Caco-2 (cell line): ENCODE results near the gene LAMC1. TPM values are rescaled to one million over a fixed set of nuclear protein-coding genes. Genes with fewer than 3 reads are reported as not detected.

Experiments
- BruUV-seq: library from RNA; stranded (reverse); fragments of 400-500 nt; replicated peaks from 2 replicates; lab custom pipeline; 2021; lab: Mats Ljungman, UMichigan
- CTCF ChIA-PET: fragments of 300-600 bp; sonication (Branson Sonifier 250); formaldehyde crosslinking; loops from one replicate; lab custom pipeline; 2022; ENCODE audit warnings: antibody characterized with exemption; lab: Charles Lee
- POLR2A ChIA-PET: fragments of 300-600 bp; sonication (Branson Sonifier 250); formaldehyde crosslinking; loops from one replicate; lab custom pipeline; 2022; ENCODE audit warnings: antibody characterized with exemption; lab: Charles Lee
- DNase-seq, 2 experiments: peaks; one replicate each; pipeline versions ENCODE4 v3.0.0 to v3.0.0-alpha.2; 2020 to 2022
- H3K27me3 ChIP-seq: replicated peaks from 2 replicates; pipeline ENCODE4 v1.6.0; 2011; ENCODE audit warnings: low read length; ENCODE audit not compliant: control insufficient read depth, insufficient read depth
- H3K36me3 ChIP-seq: 2 replicates; pipeline ENCODE4 v1.5.1; 2011; ENCODE audit warnings: low read length; ENCODE audit not compliant: control insufficient read depth, insufficient read depth
- H3K4me1 ChIP-seq: fragments of 250-450 bp; sonication (Bioruptor Pico); 2 replicates; pipeline ENCODE4 v1.5.1; 2020; ENCODE audit warnings: mild to moderate bottlenecking
- H3K4me3 ChIP-seq: 2 replicates; pipeline ENCODE4 v1.5.1; 2011; ENCODE audit warnings: low read depth, mild to moderate bottlenecking, control low read depth, low read length
- H3K9me3 ChIP-seq: fragments of 250-450 bp; sonication (Bioruptor Pico); 2 replicates; pipeline ENCODE4 v1.5.1; 2020; ENCODE audit warnings: mild to moderate bottlenecking, moderate library complexity
- H3K27ac Mint-ChIP-seq: one replicate; pipeline ENCODE4 v1.8.0; 2022; ENCODE audit warnings: mixed read lengths; ENCODE audit not compliant: unreplicated experiment
- H3K27me3 Mint-ChIP-seq: one replicate; pipeline ENCODE4 v1.8.0; 2022; ENCODE audit warnings: mixed read lengths; ENCODE audit not compliant: insufficient read depth, unreplicated experiment
- H3K36me3 Mint-ChIP-seq: one replicate; pipeline ENCODE4 v1.8.0; 2022; ENCODE audit warnings: mild to moderate bottlenecking, mixed read lengths; ENCODE audit not compliant: insufficient read depth, unreplicated experiment
- H3K4me1 Mint-ChIP-seq: one replicate; pipeline ENCODE4 v1.8.0; 2022; ENCODE audit warnings: low read depth, mixed read lengths; ENCODE audit not compliant: unreplicated experiment
- H3K4me3 Mint-ChIP-seq: one replicate; pipeline ENCODE4 v1.8.0; 2022; ENCODE audit warnings: mild to moderate bottlenecking, moderate library complexity, mixed read lengths; ENCODE audit not compliant: unreplicated experiment
- H3K9me3 Mint-ChIP-seq: one replicate; pipeline ENCODE4 v1.8.0; 2022; ENCODE audit warnings: mixed read lengths; ENCODE audit not compliant: unreplicated experiment
- intact Hi-C: fragments of 100-400 bp; cut with micrococcal nuclease; formaldehyde crosslinking; loops from one replicate; pipeline ENCODE4 v1.10.0; 2022; ENCODE audit not compliant: unreplicated experiment
- total RNA-seq: library from RNA; stranded (reverse); gene quantifications from 2 replicates; pipeline ENCODE4 v1.2.3, GENCODE V29; 2022
- TF ChIP-seq, protein P1 (sequence below), 2 experiments: fragments of 200-600 bp in 1 of 2; IDR thresholded peaks; 1 replicate in 1 of 2; 2 replicates in 1 of 2; pipeline versions ENCODE4 v1.5.1 to v1.8.0; 2011 to 2022; ENCODE audit warnings: antibody characterized with exemption in 1 of 2, control low read depth in 1 of 2, inconsistent platforms in 1 of 2, low read depth in 1 of 2, low read length in 1 of 2, mild to moderate bottlenecking in 1 of 2, moderate library complexity in 1 of 2; ENCODE audit not compliant: insufficient read depth in 1 of 2, severe bottlenecking in 1 of 2, unreplicated experiment in 1 of 2

Gene LAMC1
- total RNA-seq, 1 experiment from 2014 or later, result 323 TPM

DNA sequence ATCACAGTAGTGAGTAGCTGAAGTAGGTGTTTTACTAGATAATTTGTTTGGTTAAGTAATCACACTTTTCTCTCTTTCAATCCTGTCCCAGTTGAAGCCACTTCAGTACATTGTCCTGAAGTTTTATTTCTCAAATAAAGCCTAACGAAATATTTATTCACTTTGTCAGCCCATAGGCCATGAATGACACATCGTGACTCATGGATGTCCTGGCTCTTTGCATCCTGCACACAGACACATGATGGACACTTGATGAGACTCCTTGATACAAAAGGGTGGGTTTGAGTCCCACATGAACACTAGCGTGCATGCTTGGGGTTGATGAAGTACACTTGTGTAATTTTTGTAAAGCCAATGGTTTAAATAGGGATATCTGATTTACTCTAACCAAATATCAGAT, 140.1 kb downstream of the LAMC1 start:
- Histone ChIP-seq H3K4me1 (peaks cover 29% of the 10 kb centered on the region), H3K36me3 (no peaks in the 10 kb centered on the region), H3K9me3 (no peaks in the 10 kb centered on the region), H3K27me3 (no peaks in the 10 kb centered on the region), H3K4me3 (no peak overlapping the region)
- DNase-seq, result no peak
- TF ChIP-seq, protein P1, sequence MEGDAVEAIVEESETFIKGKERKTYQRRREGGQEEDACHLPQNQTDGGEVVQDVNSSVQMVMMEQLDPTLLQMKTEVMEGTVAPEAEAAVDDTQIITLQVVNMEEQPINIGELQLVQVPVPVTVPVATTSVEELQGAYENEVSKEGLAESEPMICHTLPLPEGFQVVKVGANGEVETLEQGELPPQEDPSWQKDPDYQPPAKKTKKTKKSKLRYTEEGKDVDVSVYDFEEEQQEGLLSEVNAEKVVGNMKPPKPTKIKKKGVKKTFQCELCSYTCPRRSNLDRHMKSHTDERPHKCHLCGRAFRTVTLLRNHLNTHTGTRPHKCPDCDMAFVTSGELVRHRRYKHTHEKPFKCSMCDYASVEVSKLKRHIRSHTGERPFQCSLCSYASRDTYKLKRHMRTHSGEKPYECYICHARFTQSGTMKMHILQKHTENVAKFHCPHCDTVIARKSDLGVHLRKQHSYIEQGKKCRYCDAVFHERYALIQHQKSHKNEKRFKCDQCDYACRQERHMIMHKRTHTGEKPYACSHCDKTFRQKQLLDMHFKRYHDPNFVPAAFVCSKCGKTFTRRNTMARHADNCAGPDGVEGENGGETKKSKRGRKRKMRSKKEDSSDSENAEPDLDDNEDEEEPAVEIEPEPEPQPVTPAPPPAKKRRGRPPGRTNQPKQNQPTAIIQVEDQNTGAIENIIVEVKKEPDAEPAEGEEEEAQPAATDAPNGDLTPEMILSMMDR (IDR thresholded peaks at IDR 0.05; ENCODE audit: insufficient read depth in 1 of 2, low read depth in 1 of 2, low read length in 1 of 2, severe bottlenecking in 1 of 2, unreplicated experiment in 1 of 2), result no peak
- Mint-ChIP-seq H3K36me3 (peaks cover 10% of the 10 kb centered on the region), H3K4me1 (no peaks in the 10 kb centered on the region), H3K9me3 (no peaks in the 10 kb centered on the region), H3K27me3 (no peaks in the 10 kb centered on the region), H3K27ac (no peak overlapping the region), H3K4me3 (no peak overlapping the region)
- intact Hi-C loops, result no loop called here
- CTCF ChIA-PET, result no interaction called here
- BruUV-seq, result no TSS peak
- POLR2A ChIA-PET, result no interaction called here

DNA sequence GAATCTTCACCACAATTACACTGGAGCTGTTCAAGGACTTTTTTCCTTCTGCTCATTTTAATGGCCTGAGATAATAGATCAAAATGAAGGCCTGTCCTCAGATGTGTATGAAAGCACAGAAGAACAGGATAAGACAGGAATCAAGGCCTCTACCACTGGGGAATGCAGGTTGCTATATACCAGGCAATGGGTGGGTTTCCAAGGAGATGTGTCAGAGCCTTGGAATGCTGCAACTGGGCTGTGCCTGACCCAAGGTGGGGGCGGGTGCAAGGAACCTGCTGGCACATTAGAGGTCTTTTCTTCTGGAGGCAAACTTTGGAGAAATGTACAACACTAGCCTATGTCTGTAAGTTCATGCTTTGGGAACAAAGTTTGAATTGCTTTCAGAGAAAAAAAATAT, 141.1 kb downstream of the LAMC1 start:
- intact Hi-C loops, result no loop called here
- CTCF ChIA-PET, result no interaction called here
- no TSS peak for BruUV-seq

DNA sequence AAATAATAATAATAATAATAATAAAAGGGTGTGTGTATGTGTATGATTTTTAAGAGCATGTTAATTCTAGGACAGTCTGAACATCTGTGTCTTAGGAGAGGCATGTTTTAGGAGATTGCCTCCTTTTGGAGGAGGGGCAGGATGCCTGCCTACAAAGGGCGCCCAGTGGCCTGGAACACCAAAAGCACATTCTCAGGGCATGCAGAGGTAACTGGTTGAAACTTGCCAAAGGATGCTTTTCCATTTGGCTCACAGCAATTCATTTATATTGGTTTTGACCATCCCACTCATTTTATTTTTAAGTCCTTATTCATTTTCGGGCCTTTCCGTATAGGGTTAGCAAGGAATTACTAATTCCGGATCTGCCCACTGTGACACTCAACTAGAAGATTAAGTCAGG, 141.7 kb downstream of the LAMC1 start:
- intact Hi-C loops, result no loop called here
- Mint-ChIP-seq H3K36me3 (peaks cover 7% of the 10 kb centered on the region), H3K4me3 (no peak overlapping the region), H3K9me3 (no peaks in the 10 kb centered on the region), H3K4me1 (no peaks in the 10 kb centered on the region), H3K27ac (no peak overlapping the region), H3K27me3 (no peaks in the 10 kb centered on the region)
- peaks cover 18% of the 10 kb centered on the region for H3K4me1 ChIP-seq
- ChIA-PET POLR2A (no interaction called here), CTCF (no interaction called here)
- BruUV-seq, result no TSS peak
- TF ChIP-seq, protein P1 (IDR thresholded peaks at IDR 0.05; ENCODE audit: insufficient read depth in 1 of 2, low read depth in 1 of 2, low read length in 1 of 2, severe bottlenecking in 1 of 2, unreplicated experiment in 1 of 2), result no peak
- no peaks in the 10 kb centered on the region for H3K9me3 ChIP-seq
- H3K4me3 ChIP-seq, result no peak overlapping the region
- DNase-seq, result no peak
- H3K27me3 ChIP-seq, result no peaks in the 10 kb centered on the region
- H3K36me3 ChIP-seq, result no peaks in the 10 kb centered on the region

More for the DNA sequence above, 141.1 kb downstream of the LAMC1 start:
- H3K27me3 Mint-ChIP-seq, result no peaks in the 10 kb centered on the region
- TF ChIP-seq, protein P1 (IDR thresholded peaks at IDR 0.05; ENCODE audit: insufficient read depth in 1 of 2, low read depth in 1 of 2, low read length in 1 of 2, severe bottlenecking in 1 of 2, unreplicated experiment in 1 of 2), result no peak
- POLR2A ChIA-PET, result no interaction called here
- H3K4me1 Mint-ChIP-seq, result no peaks in the 10 kb centered on the region
- H3K36me3 Mint-ChIP-seq, result peaks cover 10% of the 10 kb centered on the region
- no peak overlapping the region for H3K4me3 Mint-ChIP-seq
- Histone ChIP-seq H3K9me3 (no peaks in the 10 kb centered on the region), H3K4me3 (no peak overlapping the region), H3K27me3 (no peaks in the 10 kb centered on the region), H3K4me1 (peaks cover 22% of the 10 kb centered on the region), H3K36me3 (no peaks in the 10 kb centered on the region)
- DNase-seq, result peak in 1 of 2 experiments; percentile 66
- H3K27ac Mint-ChIP-seq, result no peak overlapping the region
- H3K9me3 Mint-ChIP-seq, result no peaks in the 10 kb centered on the region
